ENCODE measurements around the gene UBE3B.

UBE3B gene

DNA sequence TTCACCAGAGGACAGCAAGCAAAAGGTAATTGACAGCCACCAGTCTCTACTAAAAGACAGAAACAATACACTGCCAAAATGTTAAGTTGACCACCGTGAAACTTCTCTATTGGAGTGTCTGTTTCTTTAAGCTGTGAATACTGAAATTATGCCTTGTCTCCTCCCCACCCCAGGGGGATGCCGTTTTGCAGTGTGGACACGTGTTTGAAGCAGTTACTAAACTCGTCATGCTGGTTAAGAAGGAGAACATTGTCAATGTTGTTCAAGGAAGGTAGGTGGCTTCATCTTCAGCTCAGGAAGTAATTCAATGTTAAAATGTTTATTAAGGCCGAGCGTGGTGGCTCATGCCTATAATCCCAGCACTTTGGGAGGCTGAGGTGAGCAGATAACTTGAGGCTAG, 33.2 kb upstream of the UBE3B start:
- H4K20me1 ChIP-seq (ENCODE audit: control insufficient read depth, insufficient read depth, low read depth, low read length), result 0 out of 2 replicates have a peak, but pooled peaks cover 3% of the 10 kb centered on the region
- no peaks in the 10 kb centered on the region for H3K9me2 ChIP-seq (replicated peaks; ENCODE audit: control insufficient read depth, low read length)
- H3K4me1 ChIP-seq (ENCODE audit: control insufficient read depth, low read length), result no peaks in the 10 kb centered on the region
- no peak overlapping the region for H3K4me2 ChIP-seq (ENCODE audit: low read length)
- H3K27me3 ChIP-seq (ENCODE audit: control insufficient read depth, low read length), result no peaks in the 10 kb centered on the region
- no peaks in the 10 kb centered on the region for H3K9me3 ChIP-seq (ENCODE audit: control insufficient read depth, insufficient read depth, low read length)
- no peak overlapping the region for H3K4me3 ChIP-seq (ENCODE audit: low read length)
- peaks cover 7% of the 10 kb centered on the region; the same call in 1 of the 2 replicates for H3K36me3 ChIP-seq (ENCODE audit: control insufficient read depth, low read length)
- H3K27ac ChIP-seq (ENCODE audit: low read depth, low read length), result no peak overlapping the region
- TF ChIP-seq, protein P1, sequence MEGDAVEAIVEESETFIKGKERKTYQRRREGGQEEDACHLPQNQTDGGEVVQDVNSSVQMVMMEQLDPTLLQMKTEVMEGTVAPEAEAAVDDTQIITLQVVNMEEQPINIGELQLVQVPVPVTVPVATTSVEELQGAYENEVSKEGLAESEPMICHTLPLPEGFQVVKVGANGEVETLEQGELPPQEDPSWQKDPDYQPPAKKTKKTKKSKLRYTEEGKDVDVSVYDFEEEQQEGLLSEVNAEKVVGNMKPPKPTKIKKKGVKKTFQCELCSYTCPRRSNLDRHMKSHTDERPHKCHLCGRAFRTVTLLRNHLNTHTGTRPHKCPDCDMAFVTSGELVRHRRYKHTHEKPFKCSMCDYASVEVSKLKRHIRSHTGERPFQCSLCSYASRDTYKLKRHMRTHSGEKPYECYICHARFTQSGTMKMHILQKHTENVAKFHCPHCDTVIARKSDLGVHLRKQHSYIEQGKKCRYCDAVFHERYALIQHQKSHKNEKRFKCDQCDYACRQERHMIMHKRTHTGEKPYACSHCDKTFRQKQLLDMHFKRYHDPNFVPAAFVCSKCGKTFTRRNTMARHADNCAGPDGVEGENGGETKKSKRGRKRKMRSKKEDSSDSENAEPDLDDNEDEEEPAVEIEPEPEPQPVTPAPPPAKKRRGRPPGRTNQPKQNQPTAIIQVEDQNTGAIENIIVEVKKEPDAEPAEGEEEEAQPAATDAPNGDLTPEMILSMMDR (IDR thresholded peaks at IDR 0.05; ENCODE audit: low read depth, low read length, poor library complexity, severe bottlenecking), result no peak
- TF ChIP-seq EZH2phosphoT487 (IDR thresholded peaks at IDR 0.05; ENCODE audit: borderline replicate concordance, low read length), result no peak
- no peaks in the 10 kb centered on the region for H3F3A ChIP-seq (ENCODE audit: control insufficient read depth, insufficient read depth)
- H3K79me2 ChIP-seq (ENCODE audit: control insufficient read depth, low read length), result no peaks in the 10 kb centered on the region

DNA sequence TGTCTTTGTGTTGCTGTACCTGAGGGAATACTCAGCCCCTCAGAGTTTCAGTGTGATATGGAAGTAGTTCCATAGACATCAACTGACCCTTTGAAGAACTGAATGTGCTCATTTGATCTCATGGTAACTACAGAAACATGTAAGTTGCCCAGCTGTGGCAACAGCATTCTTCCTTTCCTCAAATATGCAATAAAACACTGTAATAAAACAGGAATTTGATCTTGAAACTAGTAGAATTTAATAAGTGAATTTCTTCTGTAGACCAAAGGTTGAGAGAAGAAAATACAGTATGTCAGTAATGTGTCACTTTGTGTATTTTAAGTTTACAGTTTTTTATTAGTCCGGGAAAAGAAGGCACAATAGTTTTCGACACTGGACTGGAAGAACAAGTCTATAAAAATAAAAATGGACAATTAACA, 32.2 kb upstream of the UBE3B start:
- Histone ChIP-seq H3K9me3 (ENCODE audit: control insufficient read depth, insufficient read depth, low read length) (no peaks in the 10 kb centered on the region), H3K4me2 (ENCODE audit: low read length) (no peak overlapping the region), H3K27ac (ENCODE audit: low read depth, low read length) (no peak overlapping the region), H4K20me1 (ENCODE audit: control insufficient read depth, insufficient read depth, low read depth, low read length) (0 out of 2 replicates have a peak, but pooled peaks cover 3% of the 10 kb centered on the region), H3K79me2 (ENCODE audit: control insufficient read depth, low read length) (no peaks in the 10 kb centered on the region), H3K27me3 (ENCODE audit: control insufficient read depth, low read length) (no peaks in the 10 kb centered on the region), H3K9me2 (replicated peaks; ENCODE audit: control insufficient read depth, low read length) (no peaks in the 10 kb centered on the region), H3K4me1 (ENCODE audit: control insufficient read depth, low read length) (no peaks in the 10 kb centered on the region), H3K4me3 (ENCODE audit: low read length) (no peak overlapping the region), H3K36me3 (ENCODE audit: control insufficient read depth, low read length) (peaks cover 7% of the 10 kb centered on the region; the same call in 1 of the 2 replicates), H3F3A (ENCODE audit: control insufficient read depth, insufficient read depth) (no peaks in the 10 kb centered on the region)
- no peak for TF ChIP-seq EZH2phosphoT487 (IDR thresholded peaks at IDR 0.05; ENCODE audit: borderline replicate concordance, low read length)
- TF ChIP-seq, protein P1 (IDR thresholded peaks at IDR 0.05; ENCODE audit: low read depth, low read length, poor library complexity, severe bottlenecking), result no peak

DNA sequence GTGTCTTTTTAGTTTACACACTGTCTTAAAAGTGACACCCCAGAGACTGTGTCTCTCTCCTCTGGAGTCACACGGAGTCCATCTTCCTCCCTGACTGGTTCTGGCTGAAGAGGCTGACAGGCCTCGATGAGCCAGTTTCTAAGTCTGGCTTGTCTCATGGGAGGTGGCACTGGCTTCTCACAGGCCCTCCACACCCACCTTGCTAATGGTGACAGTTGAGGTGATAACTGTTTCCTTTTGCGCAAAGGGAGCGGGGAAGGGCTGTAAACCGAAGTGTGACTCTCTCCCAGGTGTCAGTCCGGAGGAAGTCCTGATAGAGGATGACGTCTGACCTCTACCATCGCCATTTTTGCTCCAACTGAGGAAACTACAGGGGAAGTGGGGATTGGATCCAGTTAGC, 30.6 kb upstream of the UBE3B start:
- TF ChIP-seq, protein P1 (IDR thresholded peaks at IDR 0.05; ENCODE audit: low read depth, low read length, poor library complexity, severe bottlenecking), result no peak
- no peak for TF ChIP-seq EZH2phosphoT487 (IDR thresholded peaks at IDR 0.05; ENCODE audit: borderline replicate concordance, low read length)
- no peaks in the 10 kb centered on the region for H3F3A ChIP-seq (ENCODE audit: control insufficient read depth, insufficient read depth)
- H3K27me3 ChIP-seq (ENCODE audit: control insufficient read depth, low read length), result no peaks in the 10 kb centered on the region
- H3K9me2 ChIP-seq (replicated peaks; ENCODE audit: control insufficient read depth, low read length), result no peaks in the 10 kb centered on the region
- H4K20me1 ChIP-seq (ENCODE audit: control insufficient read depth, insufficient read depth, low read depth, low read length), result 0 out of 2 replicates have a peak, but pooled peaks cover 3% of the 10 kb centered on the region
- no peaks in the 10 kb centered on the region for H3K79me2 ChIP-seq (ENCODE audit: control insufficient read depth, low read length)
- no peak overlapping the region for H3K27ac ChIP-seq (ENCODE audit: low read depth, low read length)
- H3K4me2 ChIP-seq (ENCODE audit: low read length), result no peak overlapping the region
- no peaks in the 10 kb centered on the region for H3K9me3 ChIP-seq (ENCODE audit: control insufficient read depth, insufficient read depth, low read length)
- H3K4me3 ChIP-seq (ENCODE audit: low read length), result no peak overlapping the region
- peaks cover 13% of the 10 kb centered on the region; the same call in 1 of the 2 replicates for H3K36me3 ChIP-seq (ENCODE audit: control insufficient read depth, low read length)
- no peaks in the 10 kb centered on the region for H3K4me1 ChIP-seq (ENCODE audit: control insufficient read depth, low read length)

All from DOHH2 (cell line).